AG09309 (cell line): Measurements from ENCODE around the gene SAPCD2.

Source experiments
- DNase-seq: peaks from one replicate; pipeline ENCODE4 v3.0.0-alpha.2; 2010; ENCODE audit warnings: low read depth
- H3K4me3 ChIP-seq: 2 replicates; pipeline ENCODE4 v1.5.1; 2011; ENCODE audit warnings: mild to moderate bottlenecking, low read depth, low read length, moderate library complexity; ENCODE audit not compliant: control insufficient read depth
- CTCF ChIP-seq: IDR thresholded peaks from 2 replicates; pipeline ENCODE4 v1.5.1; 2011; ENCODE audit warnings: mild to moderate bottlenecking, low read depth, low read length, inconsistent platforms; ENCODE audit not compliant: insufficient read depth, control insufficient read depth; ENCODE audit errors: missing control alignments

The SAPCD2 gene

GRCh38 chr9:137053944-137054931 lies 16.1 kb downstream of the SAPCD2 start, which contains the start of gene ENTPD2:
Gene ENTPD2, minus strand, starts transcription at chr9:137054061. Its CDS starts 64 bp downstream, at chr9:137053997.
- TF ChIP-seq CTCF: no peak
- no peak within 1 kb of the TSS for H3K4me3 ChIP-seq
- no peak for DNase-seq

- no peak for TF ChIP-seq CTCF
- no peak overlapping the region for H3K4me3 ChIP-seq
- no peak for DNase-seq
Measured at GRCh38 chr9:137052998-137053943, 17.1 kb downstream of the SAPCD2 start.

GRCh38 chr9:137052293-137052692 lies 18.1 kb downstream of the SAPCD2 start:
- no peak for DNase-seq
- TF ChIP-seq CTCF: no peak
- H3K4me3 ChIP-seq: no peak overlapping the region

GRCh38 chr9:137051145-137051724 lies 19.1 kb downstream of the SAPCD2 start:
- no peak for TF ChIP-seq CTCF
- DNase-seq: no peak
- no peak overlapping the region for H3K4me3 ChIP-seq

GRCh38 chr9:137050570-137050969 lies 19.8 kb downstream of the SAPCD2 start:
- DNase-seq: no peak
- no peak overlapping the region for H3K4me3 ChIP-seq
- TF ChIP-seq CTCF: no peak
